GM12891 (cell line): ENCODE measurements around the gene EHD1.

ENCODE experiments used
- PAX5 ChIP-seq: IDR thresholded peaks from 2 replicates; pipeline ENCODE4 v1.6.1; 2011; ENCODE audit warnings: low read length, moderate library complexity, mild to moderate bottlenecking; ENCODE audit not compliant: insufficient read depth, severe bottlenecking
- POLR2A ChIP-seq: IDR thresholded peaks from 2 replicates; pipeline ENCODE4 v1.6.1; 2011; ENCODE audit warnings: low read depth, low read length, control low read depth
- POLR2AphosphoS5 ChIP-seq: IDR thresholded peaks from 2 replicates; pipeline ENCODE4 v1.6.1; 2011; ENCODE audit warnings: low read depth, low read length, control low read depth
- SPI1 ChIP-seq: IDR thresholded peaks from 2 replicates; pipeline ENCODE4 v1.6.1; 2011; ENCODE audit warnings: low read depth, low read length, control low read depth
- TAF1 ChIP-seq: IDR thresholded peaks from 2 replicates; pipeline ENCODE4 v1.6.1; 2011; ENCODE audit warnings: low read depth, low read length, control low read depth

DNA sequence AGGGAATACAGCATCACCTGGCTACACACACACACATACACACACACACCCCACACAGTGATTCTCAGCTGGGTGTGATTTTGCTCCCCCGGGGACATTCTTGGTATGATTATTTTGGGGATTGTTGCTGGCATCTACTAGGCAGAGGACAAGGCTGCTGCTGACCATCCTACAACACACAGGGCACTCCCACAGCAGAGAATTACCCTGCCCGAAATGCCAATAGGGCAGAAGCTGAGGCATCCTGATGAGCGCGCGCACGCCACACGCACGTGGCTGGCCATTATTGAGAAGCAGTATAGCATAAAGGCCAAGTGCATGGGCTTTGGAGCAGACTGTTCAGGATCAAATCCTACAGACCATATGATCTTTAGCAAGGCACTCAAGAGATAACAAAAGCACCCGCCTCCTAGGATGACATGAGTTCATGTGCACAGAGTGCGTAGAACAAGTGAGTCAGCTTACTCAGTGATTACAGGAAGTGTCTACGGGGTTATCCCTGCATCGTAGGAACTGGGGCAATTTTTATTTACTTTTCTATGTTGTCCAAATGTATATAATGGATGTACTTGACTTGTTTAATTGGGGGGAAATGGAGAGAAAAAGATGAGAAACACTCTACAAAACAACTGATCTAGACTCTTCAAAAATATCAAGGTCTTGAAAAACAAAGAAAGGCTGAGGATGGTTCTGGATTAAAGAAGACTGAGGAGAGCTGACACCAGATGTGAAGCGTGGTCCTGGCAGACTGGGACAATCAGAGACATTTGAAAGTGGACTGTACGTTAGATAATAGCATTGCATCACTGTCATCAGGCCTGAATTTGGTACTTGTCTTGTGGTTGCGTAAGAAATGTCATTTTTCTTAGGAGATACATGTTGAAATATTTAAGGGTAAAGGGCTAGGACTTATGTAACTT lies 7.2 kb upstream of the EHD1 start:
- TF ChIP-seq POLR2AphosphoS5: no peak
- TF ChIP-seq POLR2A: no peak
- no peak for TF ChIP-seq TAF1
- no peak for TF ChIP-seq PAX5
- TF ChIP-seq SPI1: no peak
